DND-41 (cell line): ENCODE measurements around the gene SPATA25.

ENCODE experiments used
- EZH2 ChIP-seq: IDR thresholded peaks from 3 replicates; pipeline ENCODE4 v1.6.1; 2012; ENCODE audit warnings: borderline replicate concordance, low read depth, mild to moderate bottlenecking, moderate library complexity, low read length, inconsistent platforms; ENCODE audit not compliant: severe bottlenecking
- TF ChIP-seq, protein P1 (sequence below): IDR thresholded peaks from 2 replicates; pipeline ENCODE4 v1.5.1; 2012; ENCODE audit warnings: borderline replicate concordance, low read length, moderate library complexity, mild to moderate bottlenecking; ENCODE audit not compliant: poor library complexity, severe bottlenecking; ENCODE audit errors: extremely low read depth

DNA sequence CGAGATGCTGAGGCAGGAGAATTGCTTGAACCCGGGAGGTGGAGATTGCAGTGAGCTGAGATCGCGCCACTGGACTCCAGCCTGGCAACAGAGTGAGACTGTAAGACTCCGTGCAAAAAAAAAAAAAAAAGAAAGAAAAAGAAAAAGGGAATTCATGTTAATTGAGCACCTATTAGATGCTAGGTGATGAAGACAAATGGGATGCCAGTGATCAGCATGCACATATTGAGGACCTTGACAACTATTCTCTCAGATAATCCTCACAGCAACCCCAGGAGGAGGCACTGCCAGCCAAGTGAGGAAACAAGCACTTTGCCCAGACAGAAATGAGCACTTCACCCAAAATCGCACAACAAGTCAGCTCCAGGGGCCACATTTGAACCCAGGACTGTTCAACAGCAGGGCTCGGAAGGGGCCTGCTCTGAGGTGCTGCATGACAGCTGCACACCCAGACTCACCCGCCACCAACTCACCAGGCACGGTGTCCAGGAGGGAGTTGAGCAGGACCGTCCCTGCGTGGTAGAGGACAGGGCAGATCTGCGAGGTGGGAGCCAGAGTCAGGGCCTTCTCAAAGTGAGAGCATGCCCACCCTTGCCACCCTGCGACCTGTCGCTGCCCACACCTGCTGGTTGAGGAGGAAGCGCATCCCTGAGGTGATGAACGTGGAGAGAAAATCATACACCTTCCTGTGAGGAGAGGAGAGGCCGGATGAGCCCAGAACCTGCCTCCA lies 20.0 kb upstream of the SPATA25 start:
- TF ChIP-seq, protein P1, sequence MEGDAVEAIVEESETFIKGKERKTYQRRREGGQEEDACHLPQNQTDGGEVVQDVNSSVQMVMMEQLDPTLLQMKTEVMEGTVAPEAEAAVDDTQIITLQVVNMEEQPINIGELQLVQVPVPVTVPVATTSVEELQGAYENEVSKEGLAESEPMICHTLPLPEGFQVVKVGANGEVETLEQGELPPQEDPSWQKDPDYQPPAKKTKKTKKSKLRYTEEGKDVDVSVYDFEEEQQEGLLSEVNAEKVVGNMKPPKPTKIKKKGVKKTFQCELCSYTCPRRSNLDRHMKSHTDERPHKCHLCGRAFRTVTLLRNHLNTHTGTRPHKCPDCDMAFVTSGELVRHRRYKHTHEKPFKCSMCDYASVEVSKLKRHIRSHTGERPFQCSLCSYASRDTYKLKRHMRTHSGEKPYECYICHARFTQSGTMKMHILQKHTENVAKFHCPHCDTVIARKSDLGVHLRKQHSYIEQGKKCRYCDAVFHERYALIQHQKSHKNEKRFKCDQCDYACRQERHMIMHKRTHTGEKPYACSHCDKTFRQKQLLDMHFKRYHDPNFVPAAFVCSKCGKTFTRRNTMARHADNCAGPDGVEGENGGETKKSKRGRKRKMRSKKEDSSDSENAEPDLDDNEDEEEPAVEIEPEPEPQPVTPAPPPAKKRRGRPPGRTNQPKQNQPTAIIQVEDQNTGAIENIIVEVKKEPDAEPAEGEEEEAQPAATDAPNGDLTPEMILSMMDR, result no peak
- TF ChIP-seq EZH2, result no peak
